Subcutaneous adipose tissue (tissue), 4 donors: ENCODE data around the gene SLC15A3. TPM values are rescaled to one million over a fixed set of nuclear protein-coding genes. Genes with fewer than 3 reads are reported as not detected.

ENCODE experiments used
- CTCF ChIP-seq: fragments of 450-650 bp; IDR thresholded peaks from one replicate; pipeline ENCODE4 v1.5.1; 2016; ENCODE audit warnings: low read depth, mild to moderate bottlenecking, control low read depth, antibody characterized with exemption, moderate library complexity
- total RNA-seq, 4 donors: library from RNA; depleted of rRNA; stranded (reverse); fragments of >200 nt; gene quantifications; one replicate each; pipeline ENCODE4 v1.1.0, GENCODE V29; 2016

SLC15A3 gene
- total RNA-seq, 4 donors from 2014 or later = 13.5 to 57.6 (median 24.2) TPM

- no peak for TF ChIP-seq CTCF
Observed at GRCh38 chr11:60964801-60965200, 12.8 kb upstream of the SLC15A3 start.

- TF ChIP-seq CTCF = no peak
Observed at GRCh38 chr11:60960405-60960804, 8.4 kb upstream of the SLC15A3 start.

GRCh38 chr11:60959431-60959830, 7.5 kb upstream of the SLC15A3 start:
- no peak for TF ChIP-seq CTCF

- TF ChIP-seq CTCF = no peak
Observed at GRCh38 chr11:60957188-60957587, 5.2 kb upstream of the SLC15A3 start.

GRCh38 chr11:60955571-60955970, 3.6 kb upstream of the SLC15A3 start:
- TF ChIP-seq CTCF = no peak

GRCh38 chr11:60954421-60954820, 2.4 kb upstream of the SLC15A3 start:
- TF ChIP-seq CTCF = no peak

GRCh38 chr11:60953781-60954180, 1.8 kb upstream of the SLC15A3 start:
- no peak for TF ChIP-seq CTCF
